IPS-11a (cell line): ENCODE results near the gene CSPG4.
"Not testable (repeated sequence)": the region's sequence is repeated elsewhere in the genome, so short reads cannot be mapped to it uniquely, and the experiment has no call there.

Source experiments
- H3K4me3 ChIP-seq: one replicate; pipeline ENCODE4 v1.5.1; 2013; ENCODE audit warnings: low read depth, low read length, control low read depth

CSPG4 gene

DNA sequence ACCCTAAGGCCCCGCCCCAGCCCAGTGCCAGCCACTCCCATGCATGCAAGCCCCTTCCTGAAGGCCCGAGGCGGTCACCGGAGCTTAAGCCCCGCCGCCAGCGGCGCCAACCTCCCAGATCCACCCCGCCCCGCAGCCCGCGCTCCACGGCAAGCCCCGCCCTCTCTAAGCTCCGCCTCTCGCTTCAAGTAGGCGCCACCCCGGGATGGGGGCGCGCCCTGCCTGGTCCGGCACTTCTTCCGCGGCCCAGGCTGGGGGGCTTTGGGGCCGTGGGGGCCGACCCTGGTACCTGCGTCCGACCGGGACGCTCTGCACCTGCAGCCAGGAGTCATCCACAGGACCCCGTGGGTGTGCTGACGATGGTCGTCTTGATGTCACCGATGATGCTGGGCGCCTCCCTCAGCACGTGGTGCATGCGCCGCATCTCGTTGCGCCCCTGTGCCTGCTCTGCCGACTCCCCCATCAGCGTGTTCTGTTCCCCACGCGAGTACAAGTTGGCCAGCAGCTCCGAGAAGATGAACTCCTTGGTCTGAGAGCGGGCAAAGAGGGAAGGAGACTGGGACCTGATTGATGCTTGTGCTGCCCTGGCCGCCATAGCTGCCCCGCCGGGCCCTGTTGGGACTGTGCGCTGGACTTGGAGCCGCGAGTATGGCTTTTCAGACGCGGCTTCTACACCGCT lies 26.1 kb upstream of the CSPG4 start:
- H3K4me3 ChIP-seq = peak overlapping the region; percentile 55

DNA sequence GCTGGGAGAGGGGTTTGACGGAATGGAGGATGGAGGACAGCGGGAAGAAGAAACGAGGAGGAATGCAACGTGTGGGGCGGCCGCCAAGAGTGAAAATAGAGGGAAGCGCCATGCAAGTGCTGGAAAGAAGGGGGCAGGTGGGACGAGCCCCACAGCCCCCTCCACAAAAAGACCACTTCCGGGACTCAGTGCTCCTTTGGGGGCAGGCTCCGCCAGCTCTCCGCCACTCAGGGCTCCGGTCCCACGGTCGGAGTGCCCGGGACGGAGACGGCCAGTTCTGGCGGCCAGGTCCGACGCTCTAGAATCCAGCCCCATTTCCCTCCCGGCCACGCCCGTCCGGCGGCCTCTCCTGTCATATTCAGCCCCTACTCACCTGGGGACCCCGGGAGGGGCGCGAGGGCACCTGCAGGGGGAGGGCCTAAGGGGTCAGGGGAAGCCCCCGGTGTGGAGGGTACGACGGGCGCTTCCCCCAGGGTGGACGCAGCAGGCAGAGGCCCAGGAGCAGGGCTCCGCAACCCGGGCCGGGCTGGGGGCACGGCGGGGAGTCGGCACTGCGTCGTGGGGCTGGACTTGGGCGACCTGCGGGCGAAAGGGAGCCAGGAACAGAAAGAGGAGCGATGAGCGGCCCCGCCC lies 25.5 kb upstream of the CSPG4 start:
- H3K4me3 ChIP-seq = peak overlapping the region; percentile 55

DNA sequence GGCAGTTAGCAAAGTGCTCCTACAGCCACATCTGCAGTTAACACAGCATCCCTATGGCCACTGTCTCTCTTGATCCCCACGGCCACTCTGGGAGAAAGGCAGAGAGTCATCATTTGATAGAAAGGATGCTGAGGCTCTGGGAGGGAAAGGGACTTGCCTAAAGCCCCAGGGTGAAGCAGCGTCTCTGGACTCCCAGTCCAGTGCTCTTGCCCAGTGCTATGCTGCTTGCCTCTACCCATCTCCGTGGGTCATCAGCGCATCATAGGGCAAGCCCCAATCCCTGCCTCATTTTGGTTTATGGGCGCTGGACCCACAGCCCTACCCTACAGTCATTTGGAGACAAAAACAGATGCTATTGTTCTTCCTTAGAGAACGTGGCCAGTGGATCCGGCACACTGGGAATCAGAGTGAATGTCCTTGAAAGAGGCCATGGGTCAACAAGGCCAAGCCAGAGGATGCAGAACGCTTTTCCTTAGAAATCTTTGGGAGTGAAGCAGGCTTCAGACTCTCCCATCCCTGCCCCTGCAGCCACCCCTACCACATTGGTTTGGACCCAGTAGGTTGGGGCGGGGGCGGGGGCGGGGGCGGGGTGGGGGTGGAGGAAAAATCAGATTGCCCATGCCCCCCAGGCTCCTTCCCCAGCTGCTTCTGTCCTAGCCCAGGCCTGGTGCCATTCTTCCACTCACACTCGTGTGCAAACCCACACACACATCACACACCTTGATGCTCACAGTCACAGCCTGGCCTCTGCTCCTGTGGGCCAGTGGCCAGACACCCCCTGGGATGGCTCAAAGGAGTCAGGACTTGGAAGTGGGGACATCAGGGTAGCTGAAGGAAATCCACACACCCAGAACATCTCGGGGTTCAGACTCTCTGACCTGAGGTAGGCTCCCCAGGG lies 24.7 kb upstream of the CSPG4 start:
- H3K4me3 ChIP-seq = peak overlapping the region; percentile 55

DNA sequence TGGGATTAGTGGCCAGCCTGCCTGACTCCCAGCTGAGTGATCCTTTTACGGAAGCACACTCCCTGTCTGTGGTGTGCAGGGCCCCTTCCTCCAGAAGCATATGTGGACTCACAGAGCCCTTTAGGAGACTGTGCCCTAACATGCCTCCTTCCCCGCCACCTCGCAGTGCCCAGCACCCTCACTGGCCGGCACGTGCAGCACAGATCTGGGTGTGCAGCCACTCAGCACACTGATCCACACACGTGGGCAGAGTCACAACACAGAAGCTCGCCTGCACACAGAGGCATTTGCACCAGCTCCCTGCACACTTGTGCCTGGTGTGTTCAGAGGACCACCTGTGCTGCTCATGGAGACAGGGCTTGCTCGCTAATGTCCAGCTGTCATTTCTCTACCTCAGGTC lies 23.6 kb upstream of the CSPG4 start:
- H3K4me3 ChIP-seq = no peak overlapping the region

DNA sequence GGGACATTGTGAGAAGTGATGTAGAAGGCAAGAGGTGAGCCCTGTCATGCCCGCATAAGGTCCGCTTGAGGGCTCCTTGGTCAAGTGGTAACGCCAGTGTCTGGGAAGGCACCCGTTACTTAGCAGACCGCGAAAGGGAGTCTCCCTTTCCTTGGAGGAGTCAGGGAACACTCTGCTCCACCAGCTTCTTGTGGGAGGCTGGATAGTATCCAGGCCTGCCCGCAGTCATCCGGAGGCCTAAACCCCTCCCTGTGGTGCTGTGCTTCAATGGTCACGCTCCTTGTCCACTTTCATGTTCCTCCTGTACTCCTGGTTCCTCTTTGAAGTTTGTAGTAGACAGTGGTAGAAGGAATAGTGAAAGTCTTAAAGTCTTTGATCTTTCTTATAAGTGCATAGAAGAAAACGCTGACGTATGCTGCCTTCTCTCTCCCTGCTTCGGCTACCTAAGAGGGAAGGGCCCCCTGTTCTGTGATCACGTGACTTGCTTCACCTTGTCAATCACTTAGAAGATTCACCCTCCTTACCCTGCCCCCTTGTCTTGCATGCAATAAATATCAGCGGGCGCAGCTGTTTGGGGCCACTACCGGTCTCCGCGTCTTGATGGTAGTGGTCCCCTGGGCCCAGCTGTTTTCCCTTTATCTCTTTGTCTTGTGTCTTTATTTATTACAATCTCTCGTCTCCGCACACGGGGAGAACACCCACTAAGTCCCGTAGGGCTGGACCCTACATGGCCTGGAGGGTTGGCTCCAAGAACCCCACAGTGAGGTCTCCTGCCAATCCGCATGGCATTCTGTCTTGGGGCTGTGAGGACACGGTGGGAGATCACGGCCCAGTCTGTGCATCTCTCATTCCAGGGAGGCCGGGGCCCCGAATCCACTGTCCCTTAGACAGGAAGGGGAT lies 22.5 kb upstream of the CSPG4 start:
- not testable (repeated sequence) for H3K4me3 ChIP-seq

DNA sequence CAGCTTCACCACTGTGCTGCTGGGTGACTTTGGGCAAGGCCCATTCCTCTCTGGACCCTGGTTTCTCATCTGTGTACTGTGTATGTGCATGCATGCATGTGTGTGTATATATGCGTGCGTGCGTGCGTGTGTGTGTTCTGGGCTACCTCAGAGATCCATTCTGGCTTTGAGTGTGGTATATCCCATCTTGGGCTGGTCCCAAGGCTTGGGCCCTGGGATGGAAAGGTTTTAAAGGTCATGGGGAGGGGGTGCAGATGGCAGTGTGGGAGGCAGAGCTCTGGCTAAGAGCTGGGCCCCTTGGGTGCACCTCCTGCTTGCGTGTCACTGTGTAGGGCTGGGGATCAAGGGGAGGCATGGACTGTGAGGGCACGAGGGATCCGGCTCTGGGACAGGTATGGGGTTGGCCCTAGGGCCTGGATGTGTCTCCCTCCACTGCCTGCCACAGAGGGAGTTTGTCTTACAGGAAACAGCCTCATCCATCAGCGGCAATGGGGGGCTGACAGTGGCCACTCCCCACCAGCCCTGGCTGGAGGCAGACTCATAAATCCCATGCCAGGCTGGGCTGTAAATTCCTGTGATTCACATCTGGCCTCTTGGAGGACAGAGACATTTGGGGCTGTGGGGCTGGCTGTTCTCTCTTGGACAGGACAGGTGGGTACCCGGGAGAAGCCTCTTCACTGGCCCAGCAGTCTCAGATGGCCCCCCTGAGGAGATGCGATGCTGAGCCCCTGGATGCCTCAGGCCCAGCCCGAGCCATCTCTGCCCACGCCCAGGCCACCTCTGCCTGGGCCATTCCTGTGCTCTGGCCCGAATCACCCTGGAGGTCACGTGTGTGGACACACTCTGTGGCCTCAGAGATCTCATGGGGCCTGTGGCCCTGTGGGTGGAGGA lies 21.4 kb upstream of the CSPG4 start:
- no peak overlapping the region for H3K4me3 ChIP-seq

DNA sequence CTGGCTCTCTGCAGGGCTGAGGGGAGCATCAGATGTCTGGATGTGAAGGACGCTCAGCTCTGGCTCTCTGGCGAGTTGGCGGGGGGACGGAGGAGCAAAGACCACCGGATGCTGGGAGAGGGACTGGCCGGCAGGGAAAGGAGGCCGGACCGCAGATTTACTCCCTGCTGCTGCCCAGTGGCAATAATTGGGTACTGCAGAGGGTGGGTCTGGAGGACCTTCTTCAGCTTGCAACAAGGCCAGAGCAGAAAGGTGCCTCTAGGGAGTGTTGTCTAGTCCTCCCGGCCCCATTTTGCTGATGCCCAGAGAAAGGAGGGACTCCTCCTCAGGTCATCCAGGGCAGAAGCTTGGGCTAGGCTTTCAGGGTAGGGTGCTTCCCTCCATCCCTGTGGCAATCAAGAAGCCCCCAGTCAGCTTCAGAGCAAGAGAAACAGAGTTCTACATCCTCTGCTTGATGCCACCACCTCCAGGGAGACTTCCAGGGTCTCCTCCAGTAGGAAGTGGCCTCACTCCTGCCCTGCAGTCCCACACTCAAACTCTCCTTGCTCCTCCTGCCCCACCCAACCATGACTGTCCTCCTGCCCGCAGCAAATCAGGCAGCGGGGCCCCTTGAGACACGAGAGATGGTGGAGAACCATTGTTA lies 20.3 kb upstream of the CSPG4 start:
- H3K4me3 ChIP-seq = no peak overlapping the region

DNA sequence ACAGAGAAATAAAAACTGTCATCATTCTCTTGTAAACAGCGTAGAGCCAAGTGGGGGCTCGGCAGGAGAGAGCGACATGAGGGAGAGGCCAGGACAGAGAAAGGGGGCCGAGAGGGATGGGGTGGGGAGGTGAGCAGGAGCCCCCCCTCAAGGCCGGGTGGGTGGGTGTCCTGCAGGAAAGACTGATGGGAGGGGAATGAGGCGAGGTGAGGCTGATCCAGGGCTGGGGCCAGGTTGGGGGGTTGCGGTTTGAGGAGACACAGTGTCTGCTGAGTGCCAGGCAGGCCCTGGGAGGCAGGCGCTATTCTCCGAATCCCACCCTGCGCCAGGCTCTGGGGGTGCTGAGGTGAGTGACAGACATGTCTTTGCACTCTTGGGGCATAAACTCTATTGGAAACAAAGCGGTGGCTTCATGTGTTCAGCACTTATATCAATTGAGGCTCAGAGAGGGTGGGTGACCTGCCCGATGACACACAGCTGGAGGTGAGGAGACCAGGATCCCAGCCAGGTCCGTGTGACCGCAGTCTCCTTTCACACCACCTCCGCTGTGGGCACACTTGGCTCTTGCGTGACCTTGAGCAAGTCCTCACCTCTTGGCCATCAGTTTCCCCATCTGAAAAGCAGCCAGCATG lies 19.6 kb upstream of the CSPG4 start:
- H3K4me3 ChIP-seq = no peak overlapping the region

DNA sequence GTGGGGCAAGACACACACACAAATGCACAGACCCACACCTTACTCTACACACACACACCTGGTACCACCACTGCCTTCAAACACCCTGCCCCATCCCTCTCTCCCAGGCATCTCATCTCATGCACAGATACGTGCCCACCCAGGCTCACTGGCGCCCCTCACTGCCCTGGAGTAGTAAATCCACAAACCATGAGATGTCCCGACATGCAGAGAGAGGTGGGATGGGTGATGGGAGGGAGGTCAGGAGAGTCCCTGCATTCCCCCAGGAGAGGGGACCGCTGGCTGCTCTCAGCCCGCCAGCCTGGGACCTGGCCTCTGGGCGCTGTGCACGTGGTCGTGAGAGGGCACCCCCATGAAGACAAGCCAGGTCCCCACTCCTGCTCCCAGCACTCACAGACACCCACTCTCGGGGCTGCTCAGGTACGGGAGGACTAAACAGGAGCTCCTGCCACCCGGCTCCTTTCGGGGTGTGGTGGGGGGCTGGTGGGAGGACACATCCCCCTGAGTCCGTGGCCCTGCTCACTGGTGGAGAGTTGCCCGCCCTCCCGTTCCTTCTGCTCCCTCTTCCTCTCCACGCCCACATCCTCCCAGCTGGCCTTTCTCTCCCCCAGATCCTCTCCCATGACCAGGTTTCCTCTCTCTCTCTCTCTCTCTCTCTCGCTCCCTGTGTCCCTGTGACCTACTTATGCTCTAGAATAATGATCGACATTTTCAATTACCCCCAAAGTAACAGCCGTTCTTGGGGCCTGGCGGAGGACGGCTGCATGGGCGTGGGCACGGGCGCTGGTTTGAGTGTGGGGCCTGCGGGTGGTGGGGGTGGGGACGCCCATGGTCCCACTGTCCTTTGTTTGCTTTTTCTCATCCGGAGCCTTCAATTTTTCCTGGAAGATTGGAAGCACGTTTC lies 18.9 kb upstream of the CSPG4 start:
- no peak overlapping the region for H3K4me3 ChIP-seq

DNA sequence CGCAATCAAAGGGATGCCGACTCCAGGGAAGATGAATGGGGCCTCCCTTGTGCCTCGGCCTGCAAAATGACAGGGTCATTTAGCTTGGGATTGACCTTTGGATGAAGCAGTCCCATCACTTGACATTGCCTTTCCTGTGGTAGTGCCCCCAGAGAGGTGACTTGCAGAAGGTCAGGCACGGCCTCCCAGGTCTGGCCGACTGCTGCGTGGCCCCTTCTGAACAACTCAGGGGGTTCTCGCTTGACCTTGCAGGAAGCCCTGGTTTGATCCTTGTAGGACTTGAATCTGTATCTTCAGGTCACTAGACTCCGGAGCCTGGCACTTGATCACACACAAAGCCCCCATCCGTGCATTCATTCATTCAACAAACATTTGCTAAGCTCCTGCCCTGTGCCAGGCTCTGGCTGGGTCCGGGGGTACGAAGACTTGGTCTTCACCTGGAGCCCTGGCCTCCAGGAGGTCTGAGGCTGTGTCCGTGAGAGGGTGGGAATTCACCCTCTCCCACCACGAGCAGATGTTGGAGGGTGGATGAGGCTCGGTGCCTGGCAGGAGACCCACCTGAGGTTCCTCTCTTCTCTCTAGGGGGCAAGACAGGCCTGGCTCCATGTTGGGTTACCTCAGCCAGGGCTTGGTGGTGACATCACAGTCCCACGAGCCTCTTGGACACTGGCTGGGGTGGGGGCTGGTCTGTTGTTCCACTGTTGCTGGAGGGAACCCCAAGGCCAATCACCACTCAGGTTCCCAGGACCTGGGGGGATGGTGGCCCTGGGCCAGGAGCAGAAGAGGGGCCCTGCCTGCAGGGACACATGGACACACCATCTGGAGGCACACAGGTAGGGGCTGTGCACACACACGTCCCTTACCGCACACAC lies 18.0 kb upstream of the CSPG4 start:
- H3K4me3 ChIP-seq = not testable (repeated sequence)

DNA sequence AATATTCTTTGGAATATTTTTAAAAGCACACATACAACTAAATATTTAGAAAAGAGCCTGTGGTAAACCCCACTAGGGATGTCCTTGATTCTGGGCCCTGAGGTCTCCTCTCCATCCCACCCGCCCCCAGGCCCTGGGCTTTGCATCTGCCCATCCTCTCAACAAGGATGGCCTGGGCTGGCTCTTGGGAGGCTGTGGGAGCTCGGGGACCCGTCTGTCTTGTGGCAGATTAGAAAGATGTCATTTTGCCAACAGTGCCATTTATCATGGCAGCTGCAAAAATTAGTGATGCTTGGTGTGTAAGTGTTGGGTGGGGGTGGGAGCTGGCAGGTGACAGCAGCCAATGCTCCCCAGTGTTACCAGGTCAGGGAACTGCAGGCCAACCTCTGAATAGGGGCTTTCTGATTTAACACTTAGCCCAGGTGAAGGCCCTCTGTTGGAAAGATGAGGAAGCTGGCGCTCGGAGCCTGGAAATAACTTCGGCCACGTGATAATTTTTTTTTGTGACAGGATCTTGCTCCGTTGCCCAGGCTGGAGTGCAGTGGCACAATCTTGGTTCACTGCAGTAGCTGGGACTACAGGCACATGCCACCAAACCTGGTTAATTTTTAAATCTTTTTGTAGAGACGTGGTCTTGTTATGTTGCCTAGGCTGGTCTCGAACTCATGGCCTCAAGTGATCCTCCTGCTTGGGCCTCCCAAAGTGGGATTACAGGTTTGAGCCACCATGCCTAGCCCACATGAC lies 16.9 kb upstream of the CSPG4 start:
- no peak overlapping the region for H3K4me3 ChIP-seq

DNA sequence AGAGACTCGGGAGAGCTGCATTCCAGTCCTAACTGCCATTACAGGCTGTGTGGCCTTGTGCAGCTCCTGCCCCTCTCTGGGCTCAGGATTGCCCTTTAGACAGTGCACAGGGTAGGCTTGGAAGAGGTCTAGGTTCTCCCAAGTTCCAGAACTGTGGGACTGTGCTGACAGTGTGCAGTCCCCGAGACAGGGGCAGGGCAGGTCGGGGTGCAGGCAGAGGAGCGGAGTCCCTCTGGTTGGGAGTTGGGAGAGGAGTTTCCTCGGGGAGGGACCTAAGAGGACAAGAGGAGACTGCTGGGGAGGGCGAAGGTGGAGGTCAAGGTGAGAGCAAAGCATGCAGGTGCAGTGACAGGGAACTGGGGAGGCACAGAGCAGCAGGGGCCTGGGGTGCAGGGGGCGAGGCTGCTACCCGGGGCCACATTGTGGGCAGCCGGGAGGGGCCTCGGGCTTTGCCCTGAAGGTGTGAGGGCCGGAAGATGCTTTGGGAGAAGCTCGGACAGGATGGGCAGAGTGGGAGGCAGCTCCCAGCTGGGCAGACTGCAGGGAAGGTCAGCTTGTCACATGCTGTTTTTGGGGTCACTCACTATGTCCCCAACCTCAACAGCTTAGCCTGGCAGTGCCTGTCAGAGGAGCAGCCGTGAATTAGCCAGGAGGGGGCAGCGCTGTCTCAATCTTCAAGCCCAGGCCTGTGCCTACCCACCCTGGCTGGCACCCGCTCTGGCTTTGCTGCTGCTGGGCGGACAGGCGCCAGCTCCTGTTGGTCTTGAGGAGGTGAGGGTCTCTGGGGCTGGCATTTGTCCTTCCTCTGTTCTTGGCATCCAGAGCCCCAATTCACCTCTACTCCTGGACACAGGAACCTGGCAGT lies 15.4 kb upstream of the CSPG4 start:
- H3K4me3 ChIP-seq = no peak overlapping the region

DNA sequence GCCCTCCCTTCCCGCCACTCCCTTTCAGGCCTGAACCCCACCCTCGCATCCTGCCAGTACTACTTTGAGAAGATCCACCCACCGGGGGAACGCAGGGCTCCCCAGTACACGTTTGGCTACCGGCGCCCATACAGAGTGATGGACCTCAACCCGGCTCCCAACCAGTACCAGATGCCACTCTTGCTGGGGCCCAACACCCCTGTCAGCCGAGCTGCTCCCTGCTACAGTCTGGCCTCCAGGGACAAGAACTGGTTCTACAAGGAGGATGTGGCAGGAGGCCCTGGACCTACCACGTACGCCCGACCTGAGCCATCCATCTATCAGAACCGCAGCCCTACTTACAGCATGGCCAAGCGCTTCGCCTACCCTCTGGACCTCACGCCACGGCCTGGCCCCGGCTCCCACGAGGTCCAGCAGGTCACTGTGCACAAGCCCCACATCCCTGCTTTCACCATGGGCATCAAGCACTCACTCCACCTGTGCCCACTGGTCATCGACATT lies 14.4 kb upstream of the CSPG4 start:
- no peak overlapping the region for H3K4me3 ChIP-seq

DNA sequence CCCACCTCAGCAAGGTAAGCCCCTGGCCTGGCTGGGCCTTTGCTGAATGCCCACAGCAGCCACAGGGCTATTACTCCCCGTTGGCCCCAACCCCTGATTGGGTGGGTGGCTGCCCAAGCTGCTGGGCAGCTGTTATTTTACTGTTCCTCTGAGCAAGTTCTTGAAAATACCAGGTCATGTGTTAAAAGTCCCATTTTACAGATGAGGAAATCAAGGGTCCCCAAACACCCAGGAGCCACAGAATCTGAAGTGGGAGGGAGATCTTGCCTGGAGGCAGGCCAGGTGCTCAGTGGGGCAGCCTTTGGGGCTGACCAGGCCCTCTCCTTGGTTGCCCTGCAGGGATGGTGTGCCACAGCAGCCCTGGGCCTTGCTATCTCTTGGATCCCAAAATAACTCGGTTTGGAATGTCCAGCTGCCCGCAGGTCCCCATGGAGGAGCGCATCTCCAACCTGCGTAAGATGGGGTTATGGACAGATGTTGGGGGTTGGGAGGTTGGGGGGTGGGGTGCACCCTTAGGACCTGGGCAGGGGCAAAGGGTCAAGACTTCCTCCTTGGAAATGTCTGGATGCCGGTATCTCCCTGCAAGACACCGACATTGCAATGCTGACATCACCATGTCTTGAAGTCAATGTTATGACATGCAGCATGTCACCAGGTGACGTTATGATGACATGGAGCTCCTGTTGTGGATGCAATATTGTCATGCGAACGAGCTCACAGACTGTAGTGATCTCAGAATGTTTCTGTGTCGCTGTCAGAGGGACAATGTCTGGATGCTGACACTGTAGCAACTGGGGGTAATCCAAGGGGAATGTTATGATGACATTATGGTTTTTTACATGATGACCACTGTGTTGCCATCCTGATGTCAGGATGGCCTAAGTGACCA lies 13.3 kb upstream of the CSPG4 start:
- no peak overlapping the region for H3K4me3 ChIP-seq
